ENCODE data around the gene AAMP.

- TF ChIP-seq POLR2A (IDR thresholded peaks at IDR 0.05) (no peak), CTCF (IDR thresholded peaks at IDR 0.05) (no peak)
Measured at GRCh38 chr2:218281449-218281848, 11.5 kb upstream of the AAMP start.

All from Peyer's patch (tissue), 4 donors.